ENCODE results near the gene GALNT12.
A peak's percentile ranks its signal among the peaks of the same experiment; 100 is the strongest.

The GALNT12 gene

GRCh38 chr9:98783518-98784226 is 23.8 kb upstream of the GALNT12 start:
- no peak for DNase-seq (ENCODE audit: low read depth)
- no peak overlapping the region for H3K4me3 ChIP-seq (ENCODE audit: low read length)
- no peak for TF ChIP-seq CTCF (conservative IDR thresholded peaks at IDR 0.05; ENCODE audit: low read length)

- no peak for TF ChIP-seq CTCF (conservative IDR thresholded peaks at IDR 0.05; ENCODE audit: low read length)
- DNase-seq (ENCODE audit: low read depth): peak; percentile 31
- H3K4me3 ChIP-seq (ENCODE audit: low read length): no peak overlapping the region
Observed at GRCh38 chr9:98784831-98785806, 22.4 kb upstream of the GALNT12 start.

DNA sequence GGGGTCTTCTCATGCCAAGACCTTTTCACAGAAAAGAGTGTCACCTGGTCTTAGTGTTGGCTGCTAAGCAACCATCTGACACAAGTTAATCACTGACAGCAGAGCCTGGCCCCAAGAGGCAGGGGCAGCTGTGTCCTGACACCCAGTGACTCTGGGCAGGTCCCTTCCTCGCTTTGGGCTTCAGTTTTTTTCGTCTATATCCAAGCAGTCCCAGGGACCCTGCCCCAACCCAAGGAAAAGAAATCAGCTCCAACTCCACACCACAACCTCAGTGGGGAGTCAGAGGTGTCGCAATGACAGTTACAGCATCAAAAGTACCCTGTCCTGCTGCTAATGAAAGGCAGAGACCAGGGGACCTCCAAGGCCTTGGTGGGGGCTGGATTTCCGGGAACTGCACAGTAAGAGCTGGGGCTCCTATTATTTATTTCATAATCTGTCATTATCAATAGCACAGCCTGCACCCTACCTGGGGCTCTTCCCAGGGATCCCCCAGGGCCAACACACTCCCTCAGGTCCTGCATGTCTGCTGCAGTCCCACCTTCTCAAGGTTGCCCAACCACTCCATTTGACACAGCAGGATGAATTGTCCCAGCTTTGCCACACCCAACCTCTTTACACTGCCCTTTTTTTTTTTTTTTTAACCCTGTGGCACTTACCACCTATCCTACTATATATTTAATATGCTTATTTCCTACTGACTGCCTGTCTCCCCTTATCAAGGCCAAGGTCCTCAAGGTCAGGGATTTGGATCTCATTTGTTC is 20.5 kb upstream of the GALNT12 start:
- H3K4me3 ChIP-seq (ENCODE audit: low read length): no peak overlapping the region
- TF ChIP-seq CTCF (conservative IDR thresholded peaks at IDR 0.05; ENCODE audit: low read length): no peak
- no peak for DNase-seq (ENCODE audit: low read depth)

- no peak for TF ChIP-seq CTCF (conservative IDR thresholded peaks at IDR 0.05; ENCODE audit: low read length)
- no peak for DNase-seq (ENCODE audit: low read depth)
- H3K4me3 ChIP-seq (ENCODE audit: low read length): no peak overlapping the region
Observed at GRCh38 chr9:98787766-98788335, 19.6 kb upstream of the GALNT12 start.

- TF ChIP-seq CTCF (conservative IDR thresholded peaks at IDR 0.05; ENCODE audit: low read length): no peak
- no peak for DNase-seq (ENCODE audit: low read depth)
- no peak overlapping the region for H3K4me3 ChIP-seq (ENCODE audit: low read length)
Observed at GRCh38 chr9:98789483-98790133, 17.9 kb upstream of the GALNT12 start.

- DNase-seq (ENCODE audit: low read depth): no peak
- H3K4me3 ChIP-seq (ENCODE audit: low read length): no peak overlapping the region
- no peak for TF ChIP-seq CTCF (conservative IDR thresholded peaks at IDR 0.05; ENCODE audit: low read length)
Observed at GRCh38 chr9:98790134-98790841, 17.2 kb upstream of the GALNT12 start.

All from AG10803 (cell line).